Measurements from ENCODE around the gene TAF1.
"Not testable (repeated sequence)": the region's sequence is repeated elsewhere in the genome, so short reads cannot be mapped to it uniquely, and the experiment has no call there.

DNA sequence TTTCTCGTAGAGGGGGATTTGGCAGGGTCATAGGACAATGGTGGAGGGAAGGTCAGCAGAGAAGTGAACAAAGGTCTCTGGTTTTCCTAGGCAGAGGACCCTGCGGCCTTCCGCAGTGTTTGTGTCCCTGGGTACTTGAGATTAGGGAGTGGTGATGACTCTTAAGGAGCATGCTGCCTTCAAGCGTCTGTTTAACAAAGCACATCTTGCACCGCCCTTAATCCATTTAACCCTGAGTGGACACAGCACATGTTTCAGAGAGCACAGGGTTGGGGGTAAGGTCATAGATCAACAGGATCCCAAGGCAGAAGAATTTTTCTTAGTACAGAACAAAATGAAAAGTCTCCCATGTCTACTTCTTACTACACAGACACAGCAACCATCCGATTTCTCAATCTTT, 85.4 kb downstream of the TAF1 start:
- TF ChIP-seq, protein P1, sequence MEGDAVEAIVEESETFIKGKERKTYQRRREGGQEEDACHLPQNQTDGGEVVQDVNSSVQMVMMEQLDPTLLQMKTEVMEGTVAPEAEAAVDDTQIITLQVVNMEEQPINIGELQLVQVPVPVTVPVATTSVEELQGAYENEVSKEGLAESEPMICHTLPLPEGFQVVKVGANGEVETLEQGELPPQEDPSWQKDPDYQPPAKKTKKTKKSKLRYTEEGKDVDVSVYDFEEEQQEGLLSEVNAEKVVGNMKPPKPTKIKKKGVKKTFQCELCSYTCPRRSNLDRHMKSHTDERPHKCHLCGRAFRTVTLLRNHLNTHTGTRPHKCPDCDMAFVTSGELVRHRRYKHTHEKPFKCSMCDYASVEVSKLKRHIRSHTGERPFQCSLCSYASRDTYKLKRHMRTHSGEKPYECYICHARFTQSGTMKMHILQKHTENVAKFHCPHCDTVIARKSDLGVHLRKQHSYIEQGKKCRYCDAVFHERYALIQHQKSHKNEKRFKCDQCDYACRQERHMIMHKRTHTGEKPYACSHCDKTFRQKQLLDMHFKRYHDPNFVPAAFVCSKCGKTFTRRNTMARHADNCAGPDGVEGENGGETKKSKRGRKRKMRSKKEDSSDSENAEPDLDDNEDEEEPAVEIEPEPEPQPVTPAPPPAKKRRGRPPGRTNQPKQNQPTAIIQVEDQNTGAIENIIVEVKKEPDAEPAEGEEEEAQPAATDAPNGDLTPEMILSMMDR (IDR thresholded peaks at IDR 0.05; ENCODE audit: insufficient read depth, low read depth, low read length), result not testable (repeated sequence)
- not testable (repeated sequence) for TF ChIP-seq EZH2 (IDR thresholded peaks at IDR 0.05; ENCODE audit: insufficient read depth, low read length)
